UCSD-AML1 (cell line): Measurements from ENCODE around the gene ARGLU1.

Experiments
- DNase-seq: peaks from one replicate; lab custom pipeline; 2025; ENCODE audit not compliant: unreplicated experiment; lab: John Stamatoyannopoulos, UW

ARGLU1 gene

DNA sequence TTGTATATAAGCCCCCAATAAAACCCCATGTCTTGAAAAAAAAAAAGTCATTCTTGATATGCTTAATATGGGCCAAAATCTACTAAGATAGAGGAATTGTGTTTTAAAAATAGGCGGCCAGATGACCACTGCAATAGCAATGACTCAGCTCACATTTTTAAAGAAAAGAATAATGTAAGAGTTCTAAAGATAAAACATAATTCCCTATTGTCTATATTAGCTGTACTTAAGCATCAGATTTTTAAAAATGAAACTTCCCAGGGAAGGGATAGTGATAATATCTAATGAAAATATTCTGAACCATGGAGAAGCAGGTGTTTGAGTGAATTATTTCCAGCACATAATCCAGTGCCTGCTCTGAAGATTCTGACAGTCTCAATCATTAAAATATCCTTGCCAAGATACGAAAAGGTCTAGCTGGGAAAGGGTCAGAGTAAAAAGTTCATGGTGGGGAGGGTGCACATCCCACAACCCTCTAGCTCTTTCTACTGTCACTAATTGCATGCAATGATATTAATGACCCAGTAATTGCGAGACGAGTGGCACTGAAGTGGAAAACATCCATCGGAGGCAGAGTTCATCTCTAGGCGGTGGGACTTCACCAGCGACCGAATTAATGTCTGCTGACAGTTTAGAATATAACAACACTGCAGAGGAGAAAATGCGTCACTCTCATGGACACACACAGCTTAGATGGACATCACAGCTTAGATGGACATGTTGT is 64.0 kb downstream of the ARGLU1 start:
- DNase-seq, result no peak

DNA sequence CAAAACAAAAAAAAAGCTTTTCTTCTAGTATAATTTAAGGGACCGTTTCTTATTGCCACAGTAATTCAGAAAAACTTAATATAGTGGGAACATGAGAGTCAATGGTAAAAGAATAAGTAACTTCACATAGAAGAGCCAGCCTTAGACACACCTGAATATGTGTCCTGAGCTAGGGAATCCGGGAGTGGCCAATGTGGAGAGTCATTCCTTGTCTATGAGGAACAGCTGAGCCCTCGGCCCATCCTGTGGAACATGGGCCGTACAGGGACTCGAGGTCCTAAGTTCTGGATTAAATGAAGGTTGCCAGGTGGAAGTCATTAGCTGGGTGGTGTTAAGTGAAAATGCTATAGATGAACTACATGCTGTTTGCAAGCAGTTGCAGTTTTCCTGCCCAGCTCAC is 64.7 kb downstream of the ARGLU1 start:
- DNase-seq, result no peak

DNA sequence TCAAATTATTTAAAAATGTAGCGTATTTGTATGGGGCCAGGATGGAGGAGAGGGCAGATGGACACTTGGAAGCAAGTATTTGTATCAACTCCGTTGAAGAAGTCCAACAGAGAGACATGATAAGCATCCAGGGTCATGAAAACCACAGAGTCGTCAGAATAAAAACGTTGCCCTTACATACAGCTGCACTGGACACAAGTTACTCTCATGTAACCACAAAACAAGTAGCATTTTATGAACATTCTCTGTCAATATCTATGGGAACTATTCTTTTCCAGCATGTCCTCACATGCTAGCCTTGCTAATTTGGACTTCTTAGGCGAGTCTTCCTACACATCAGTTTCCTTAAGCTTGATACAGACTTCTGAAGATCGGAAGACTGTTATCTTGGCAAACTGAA is 67.5 kb downstream of the ARGLU1 start:
- no peak for DNase-seq

DNA sequence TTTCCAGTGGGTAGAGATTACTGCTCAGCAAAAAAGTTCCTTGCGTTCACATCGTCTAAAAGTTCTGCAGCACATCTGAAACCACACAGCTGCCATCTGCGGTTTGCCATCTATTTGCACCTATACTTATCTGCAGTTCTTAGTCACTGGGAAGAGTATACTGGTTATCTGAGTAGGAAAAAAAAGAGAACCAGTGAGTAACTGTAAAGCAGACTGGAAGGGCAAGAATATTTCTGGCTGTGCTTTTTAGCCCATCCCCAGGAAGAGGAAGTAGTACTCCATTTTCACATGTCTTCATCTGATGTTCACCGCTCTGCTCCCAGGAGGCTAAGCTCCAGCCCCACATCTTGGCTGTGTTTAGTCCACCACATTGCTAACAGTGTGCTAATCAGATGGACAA is 68.0 kb downstream of the ARGLU1 start:
- DNase-seq, result no peak

DNA sequence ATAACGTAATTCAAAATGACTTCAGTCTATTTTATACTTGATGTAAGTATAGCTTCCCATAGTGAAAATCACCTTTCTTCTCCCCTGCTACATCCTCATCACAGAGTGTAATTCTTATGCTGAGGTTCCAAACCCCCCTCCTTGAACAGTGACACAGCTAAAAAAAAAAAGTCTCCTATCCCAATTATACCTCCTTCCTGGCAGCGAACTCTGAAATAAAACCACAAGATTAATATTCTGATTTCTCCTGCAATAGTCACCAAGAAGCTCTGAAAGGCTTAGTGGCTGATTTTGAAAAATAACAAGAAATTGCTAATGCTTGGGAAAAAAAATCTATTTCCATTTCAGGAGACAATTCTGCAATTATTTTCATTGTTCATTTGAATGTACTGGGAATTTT is 68.8 kb downstream of the ARGLU1 start:
- no peak for DNase-seq

DNA sequence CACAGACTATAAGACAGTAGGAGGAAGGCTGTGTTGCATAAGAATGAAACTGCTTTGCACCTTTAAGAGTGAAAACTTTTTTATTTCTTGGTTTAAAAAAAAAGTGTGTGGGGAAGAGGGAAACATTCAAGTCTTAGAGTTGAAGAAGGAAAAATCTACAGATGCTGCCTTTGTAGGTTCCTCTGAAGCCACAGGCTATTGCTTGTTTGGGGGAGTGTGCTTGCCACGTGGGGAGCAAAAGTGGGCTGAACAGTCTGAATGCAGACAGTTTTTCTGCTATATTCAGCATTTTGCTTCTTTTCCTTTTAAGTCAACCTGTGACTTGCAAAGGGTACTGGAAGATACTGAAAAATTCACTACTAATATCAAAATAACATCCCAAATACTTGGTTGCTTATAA is 69.4 kb downstream of the ARGLU1 start:
- DNase-seq, result no peak

DNA sequence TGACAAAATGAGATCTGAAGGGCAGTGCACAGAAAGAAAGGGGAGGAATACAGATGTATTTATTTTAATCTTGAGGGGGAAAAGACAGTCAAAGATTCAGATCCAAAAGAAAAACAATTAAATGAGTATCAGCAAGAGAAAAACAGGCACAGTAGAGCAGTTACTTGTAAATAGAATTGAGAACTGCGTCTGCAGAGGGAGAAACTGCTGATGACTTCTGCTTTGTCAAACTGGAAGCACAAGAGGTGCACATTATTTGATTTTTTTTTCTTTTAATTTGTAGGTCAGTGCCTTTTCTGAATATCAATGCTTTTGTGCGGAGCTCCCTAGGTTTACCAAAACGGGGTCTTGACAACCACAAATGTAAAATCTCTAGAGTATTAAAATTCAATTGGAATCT is 69.8 kb downstream of the ARGLU1 start:
- DNase-seq, result no peak

DNA sequence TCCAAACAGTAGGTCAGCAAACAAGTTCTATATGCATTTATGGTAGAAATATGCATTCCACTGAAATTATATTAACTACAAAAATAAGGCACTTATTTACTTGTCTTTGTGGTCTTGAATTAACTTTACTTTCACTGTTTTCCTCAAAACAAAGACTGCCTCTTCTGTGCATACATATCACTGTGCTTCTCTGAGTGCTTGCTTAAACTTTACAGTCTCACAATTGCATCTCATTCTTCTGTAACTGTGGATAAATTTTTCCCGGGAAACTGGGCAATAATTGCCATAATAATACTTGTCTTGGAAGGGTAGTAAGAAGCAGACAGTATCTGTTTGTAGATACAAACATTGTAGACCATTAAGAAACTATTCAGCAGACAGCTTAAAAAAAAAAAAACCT is 70.9 kb downstream of the ARGLU1 start:
- no peak for DNase-seq

DNA sequence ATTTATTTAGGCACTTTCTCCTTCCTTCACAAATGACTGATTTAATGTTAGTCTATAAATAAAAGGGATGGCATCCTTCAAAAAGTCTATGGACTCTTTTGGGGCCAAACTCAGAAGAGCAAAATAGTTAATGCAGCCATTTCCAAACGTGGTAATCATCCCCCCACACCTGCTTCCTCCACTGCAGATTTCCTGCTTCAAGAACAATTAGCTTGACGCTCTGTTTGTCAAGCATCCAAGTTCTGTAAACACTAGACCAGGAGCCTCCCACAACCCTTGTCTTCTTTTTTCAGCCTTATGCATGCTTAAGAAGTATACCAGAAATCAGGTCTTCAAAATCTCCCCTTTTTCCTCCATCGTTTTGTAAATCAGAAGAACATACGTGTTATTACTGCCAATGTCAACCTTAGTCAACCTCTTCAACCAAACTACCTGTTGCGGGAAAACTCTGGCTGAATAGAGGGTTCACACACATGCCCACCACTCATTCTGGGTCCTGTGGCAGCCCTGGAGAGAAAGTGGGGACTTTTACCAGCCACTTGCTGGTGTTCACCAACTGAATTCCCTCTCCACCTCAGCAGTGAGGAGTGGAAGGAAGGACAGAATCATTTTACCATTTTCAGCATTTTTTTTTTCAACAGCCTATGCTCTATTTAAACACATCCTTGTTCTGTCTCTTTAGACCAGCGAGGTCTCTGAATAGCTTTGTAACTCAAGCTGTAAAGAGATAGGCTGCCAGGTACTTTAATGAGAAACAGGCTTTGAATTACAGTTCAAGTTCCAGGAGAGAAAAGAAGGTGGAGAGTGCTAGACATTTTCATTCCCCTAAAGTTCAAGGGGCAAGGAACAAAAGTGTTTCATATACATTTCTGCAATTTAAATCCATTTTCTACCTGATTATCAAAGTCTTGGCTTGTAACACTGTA is 71.6 kb downstream of the ARGLU1 start:
- no peak for DNase-seq

DNA sequence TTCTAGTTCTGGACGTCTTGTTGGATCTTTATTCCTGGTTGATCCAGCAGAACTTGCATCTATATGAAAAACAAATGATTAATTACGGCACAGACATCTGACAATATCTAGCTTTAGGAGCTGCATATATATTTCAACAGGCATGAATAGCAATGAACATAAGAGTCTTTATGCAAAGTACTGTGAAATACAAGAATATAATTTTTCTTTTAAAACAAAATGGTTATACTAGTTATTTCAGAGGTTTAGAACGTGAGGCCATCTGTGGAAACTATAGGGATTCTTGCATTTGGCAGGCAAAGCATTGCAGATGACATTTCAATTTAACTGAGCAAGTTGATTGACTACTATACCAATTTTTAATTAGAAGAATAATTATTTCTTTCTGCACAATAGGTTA is 73.0 kb downstream of the ARGLU1 start:
- DNase-seq, result no peak

DNA sequence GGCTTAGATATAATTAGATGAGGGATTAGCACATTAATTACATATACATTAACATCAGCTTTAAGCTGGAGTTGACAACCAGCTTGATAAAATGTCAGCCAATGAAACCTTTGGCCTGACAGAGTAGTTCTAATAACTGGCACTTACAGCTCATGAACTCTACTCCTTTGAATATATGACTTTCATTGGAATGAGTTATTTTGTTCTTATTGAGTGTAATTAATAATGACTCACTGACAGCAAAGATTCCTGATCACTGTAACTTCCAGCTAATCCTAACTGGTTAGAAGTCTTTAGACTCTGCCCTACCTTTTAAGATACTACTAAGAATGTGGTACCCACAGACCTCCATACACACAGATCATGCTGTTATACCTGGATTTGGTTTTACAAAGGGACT is 73.4 kb downstream of the ARGLU1 start:
- no peak for DNase-seq

DNA sequence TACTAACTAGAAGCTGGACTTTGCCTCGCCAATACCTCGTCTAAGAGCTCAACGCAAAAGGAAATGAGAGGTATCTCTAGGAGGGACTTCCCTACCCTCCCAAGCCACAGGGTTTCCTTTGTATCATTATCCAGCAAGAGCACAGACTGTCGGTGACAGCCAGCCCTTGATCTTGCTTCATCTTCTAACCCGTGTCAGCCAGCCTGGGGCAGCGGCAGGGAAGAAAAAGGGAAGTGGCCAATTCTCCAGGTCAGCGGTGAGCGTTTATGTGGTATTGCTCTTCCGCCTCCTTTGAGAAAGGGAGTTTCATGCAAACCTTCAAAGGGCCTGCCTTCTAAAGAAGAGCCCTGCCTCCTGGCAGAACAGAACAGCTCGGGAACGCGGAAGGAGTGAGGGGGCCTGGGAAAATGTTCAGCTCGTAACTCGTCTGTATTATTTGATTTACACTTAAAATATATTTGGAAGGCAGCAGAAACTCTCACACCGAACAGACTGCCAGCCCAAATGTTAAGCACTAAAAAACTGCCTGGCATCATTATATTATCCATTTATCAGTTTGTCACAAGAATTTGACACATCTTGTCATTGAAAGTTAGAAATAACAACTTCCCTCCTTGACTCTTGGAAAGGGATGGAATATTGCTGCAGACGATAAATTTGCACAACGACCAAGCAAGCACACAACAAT is 74.3 kb downstream of the ARGLU1 start:
- DNase-seq, result peak; percentile 79

DNA sequence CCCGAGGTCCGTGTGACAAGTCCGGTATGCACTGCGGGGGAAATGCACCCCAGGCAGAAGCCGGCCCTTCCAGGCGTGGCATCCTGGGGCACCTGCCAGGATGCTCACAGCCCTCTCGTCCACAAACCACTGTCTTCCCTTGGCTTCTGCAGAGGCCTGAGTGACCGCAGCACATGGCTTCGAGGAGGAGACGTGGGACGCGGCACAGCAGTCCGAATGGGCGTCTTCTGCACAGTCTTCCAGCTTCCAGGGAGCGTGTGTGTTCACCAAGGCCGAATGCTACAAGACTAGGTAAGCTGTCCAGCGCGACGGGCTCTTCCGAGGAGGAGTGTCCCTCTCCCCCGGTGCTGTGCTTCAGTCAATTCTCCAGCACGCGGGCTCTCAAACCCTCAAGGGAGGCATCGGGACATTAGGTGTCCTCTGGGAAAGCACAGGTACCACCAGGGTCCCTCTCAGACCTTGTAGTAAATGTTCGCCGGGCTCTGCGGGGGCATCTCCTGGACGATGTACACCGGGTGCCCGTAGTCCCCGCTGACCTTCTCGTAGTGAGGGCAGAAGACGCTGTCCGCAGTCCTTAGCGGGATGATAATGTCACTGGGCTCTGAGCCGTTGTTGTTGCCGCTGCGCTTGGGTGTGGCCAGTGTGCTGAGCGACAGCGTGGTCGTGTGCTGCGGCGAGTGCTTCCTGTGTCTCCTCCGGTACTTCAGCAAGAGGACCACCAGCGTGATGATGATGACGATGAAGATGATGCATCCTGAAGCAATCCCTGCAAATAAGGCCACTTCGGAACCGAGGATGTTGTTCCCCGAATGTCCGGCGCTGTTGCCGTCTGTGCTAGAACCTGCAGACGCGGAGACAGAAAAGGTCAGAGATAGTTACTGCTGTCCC is 75.1 kb downstream of the ARGLU1 start:
- DNase-seq, result no peak

DNA sequence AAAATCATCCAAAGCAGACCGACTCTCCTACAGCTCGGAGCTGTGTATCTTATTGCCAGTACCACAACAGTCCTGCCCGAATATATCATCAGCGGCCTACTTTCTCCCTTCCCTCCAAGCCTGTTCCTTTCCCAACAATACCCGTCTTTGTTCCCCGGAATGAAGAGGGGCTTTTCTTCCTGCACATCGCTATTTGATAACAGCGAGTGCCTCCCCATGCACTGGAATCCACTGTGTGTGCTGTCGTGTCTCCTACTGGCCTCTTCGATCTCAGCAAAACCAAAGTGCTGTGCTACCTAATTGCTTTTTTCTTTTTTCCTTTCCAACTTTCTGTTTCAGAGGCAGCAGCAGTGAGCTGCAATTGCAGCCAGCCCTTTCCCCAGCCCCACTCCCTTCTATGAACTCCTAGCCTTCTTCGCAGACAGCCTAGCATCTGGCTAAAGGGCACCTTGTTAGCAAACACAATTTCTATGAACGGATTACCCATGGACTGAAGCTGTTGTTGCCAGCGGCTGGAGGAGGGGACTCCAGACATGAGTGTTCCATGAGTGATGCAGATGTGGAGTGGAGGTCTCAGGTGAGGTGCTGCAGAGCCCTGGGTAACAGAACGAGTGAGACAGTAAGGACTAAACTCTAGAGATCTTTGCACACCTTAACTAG is 75.9 kb downstream of the ARGLU1 start:
- DNase-seq, result no peak
